ENCODE results near the gene DBNDD1.

The DBNDD1 gene

GRCh38 chr16:89993377-89993776, 25.9 kb downstream of the DBNDD1 start:
- TF ChIP-seq GATA3 (IDR thresholded peaks at IDR 0.05; ENCODE audit: low read depth, low read length) (no peak), GATA2 (IDR thresholded peaks at IDR 0.05; ENCODE audit: low read depth, low read length) (no peak)

GRCh38 chr16:89990799-89991198, 28.5 kb downstream of the DBNDD1 start:
- TF ChIP-seq GATA3 (IDR thresholded peaks at IDR 0.05; ENCODE audit: low read depth, low read length): no peak
- no peak for TF ChIP-seq GATA2 (IDR thresholded peaks at IDR 0.05; ENCODE audit: low read depth, low read length)

DNA sequence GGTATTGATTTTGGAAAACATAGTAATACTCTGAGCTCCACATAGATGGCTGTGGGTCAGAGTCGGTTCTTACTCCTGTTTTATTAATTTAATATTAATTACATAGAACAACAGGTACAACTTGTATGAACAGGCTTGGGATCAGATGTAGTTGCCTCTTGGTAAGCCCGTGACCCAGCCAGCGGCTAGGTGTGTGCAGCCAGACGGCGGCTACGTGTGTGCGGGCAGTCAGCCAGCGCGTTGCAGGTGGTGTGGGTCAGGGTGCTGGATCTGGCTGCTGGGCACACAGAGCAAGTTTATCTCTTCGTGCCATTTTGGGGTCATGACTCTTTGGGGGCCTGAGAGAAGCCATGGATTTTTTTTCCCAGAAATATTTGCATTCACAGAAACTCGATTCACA, 30.3 kb downstream of the DBNDD1 start:
- TF ChIP-seq GATA3 (IDR thresholded peaks at IDR 0.05; ENCODE audit: low read depth, low read length) (no peak), GATA2 (IDR thresholded peaks at IDR 0.05; ENCODE audit: low read depth, low read length) (no peak)

GRCh38 chr16:89987169-89987568, 32.1 kb downstream of the DBNDD1 start:
- TF ChIP-seq GATA3 (IDR thresholded peaks at IDR 0.05; ENCODE audit: low read depth, low read length) (no peak), GATA2 (IDR thresholded peaks at IDR 0.05; ENCODE audit: low read depth, low read length) (no peak)

GRCh38 chr16:89986600-89986999, 32.7 kb downstream of the DBNDD1 start:
- no peak for TF ChIP-seq GATA3 (IDR thresholded peaks at IDR 0.05; ENCODE audit: low read depth, low read length)
- TF ChIP-seq GATA2 (IDR thresholded peaks at IDR 0.05; ENCODE audit: low read depth, low read length): no peak

DNA sequence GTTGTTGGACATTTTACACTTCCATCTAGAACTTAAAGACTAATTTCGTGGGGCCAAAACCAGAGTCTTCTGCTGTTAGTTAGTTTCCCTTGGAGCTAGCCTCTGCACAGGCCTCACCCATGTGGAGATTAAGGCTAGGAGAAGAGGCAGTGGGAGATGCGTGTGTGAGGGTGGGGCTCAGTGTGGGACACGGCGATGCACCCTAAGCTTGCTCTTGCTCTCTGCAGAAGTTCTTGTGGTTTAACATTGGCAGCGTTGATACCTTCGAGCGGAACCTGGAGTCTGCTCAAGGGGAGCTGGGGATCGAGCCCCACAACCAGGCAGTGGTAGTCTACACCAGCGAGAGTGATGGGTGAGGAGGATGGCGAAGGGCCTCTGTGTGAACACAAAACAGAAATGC, 34.0 kb downstream of the DBNDD1 start:
- TF ChIP-seq GATA3 (IDR thresholded peaks at IDR 0.05; ENCODE audit: low read depth, low read length) (no peak), GATA2 (IDR thresholded peaks at IDR 0.05; ENCODE audit: low read depth, low read length) (no peak)

- no peak for TF ChIP-seq GATA3 (IDR thresholded peaks at IDR 0.05; ENCODE audit: low read depth, low read length)
- TF ChIP-seq GATA2 (IDR thresholded peaks at IDR 0.05; ENCODE audit: low read depth, low read length): no peak
These were observed 35.0 kb downstream of the DBNDD1 start for GRCh38 chr16:89984216-89984615.

DNA sequence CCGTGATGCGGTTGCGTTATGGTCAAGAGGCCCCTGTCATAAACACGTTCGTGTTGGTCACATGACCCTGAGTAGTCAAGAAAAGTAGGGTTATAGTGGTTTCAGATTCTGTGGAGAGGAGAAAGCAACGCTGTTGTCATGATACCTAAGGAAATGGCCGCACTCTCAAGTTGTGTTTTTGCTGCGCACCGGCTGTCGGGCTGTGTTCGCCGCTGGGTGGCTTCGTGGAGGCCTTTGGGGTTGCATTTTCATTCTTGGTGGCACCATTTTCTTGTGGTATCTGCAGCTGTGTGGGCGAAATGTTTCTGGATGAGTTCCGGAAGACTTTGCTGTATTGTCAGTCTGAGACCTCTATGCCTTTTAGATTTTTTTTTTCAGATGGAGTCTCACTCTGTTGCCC, 35.7 kb downstream of the DBNDD1 start:
- TF ChIP-seq GATA3 (IDR thresholded peaks at IDR 0.05; ENCODE audit: low read depth, low read length): no peak
- no peak for TF ChIP-seq GATA2 (IDR thresholded peaks at IDR 0.05; ENCODE audit: low read depth, low read length)

- TF ChIP-seq GATA2 (IDR thresholded peaks at IDR 0.05; ENCODE audit: low read depth, low read length): no peak
- no peak for TF ChIP-seq GATA3 (IDR thresholded peaks at IDR 0.05; ENCODE audit: low read depth, low read length)
These were observed 36.9 kb downstream of the DBNDD1 start for GRCh38 chr16:89982318-89982717.

DNA sequence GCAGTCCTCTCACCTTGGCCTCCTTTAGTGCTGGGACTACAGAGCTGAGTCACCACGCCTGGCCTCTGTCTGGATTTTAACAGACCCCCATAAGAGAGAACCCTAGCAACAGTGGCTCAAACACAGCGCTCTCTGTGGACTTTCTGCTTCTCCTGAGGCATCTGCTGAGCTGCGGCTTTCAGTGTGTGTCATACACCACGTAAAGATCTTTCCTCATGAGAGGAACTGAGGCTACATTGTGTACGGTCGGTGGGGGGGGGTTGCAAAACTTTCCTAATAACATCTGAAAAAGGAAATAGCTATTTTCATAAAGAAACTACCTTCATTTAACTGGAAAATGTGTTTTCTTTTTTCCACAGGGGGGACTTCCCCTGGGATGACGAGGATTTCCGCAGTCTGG, 37.8 kb downstream of the DBNDD1 start:
- TF ChIP-seq GATA3 (IDR thresholded peaks at IDR 0.05; ENCODE audit: low read depth, low read length) (no peak), GATA2 (IDR thresholded peaks at IDR 0.05; ENCODE audit: low read depth, low read length) (no peak)

DNA sequence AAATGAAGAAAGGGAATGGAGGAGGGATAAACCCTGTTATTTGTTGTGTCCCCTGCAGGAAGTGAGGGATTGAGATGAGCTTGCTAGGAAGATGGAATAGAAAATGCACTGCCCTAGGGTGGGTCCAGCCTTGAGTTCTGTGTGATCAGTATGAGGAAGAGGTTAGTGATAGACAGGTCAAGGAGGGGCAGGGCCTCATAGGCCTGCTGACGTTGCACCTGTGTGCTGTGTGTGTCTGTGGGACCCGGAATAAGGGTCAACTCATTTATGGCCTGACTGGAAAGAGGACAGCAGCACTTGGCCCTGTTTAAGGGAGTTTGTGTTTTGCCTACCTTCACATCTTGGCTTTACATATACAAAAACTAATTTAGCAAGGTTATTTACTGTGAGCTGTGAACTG, 44.4 kb downstream of the DBNDD1 start:
- TF ChIP-seq GATA3 (IDR thresholded peaks at IDR 0.05; ENCODE audit: low read depth, low read length): no peak
- no peak for TF ChIP-seq GATA2 (IDR thresholded peaks at IDR 0.05; ENCODE audit: low read depth, low read length)

GRCh38 chr16:89973654-89974335, 45.5 kb downstream of the DBNDD1 start:
- TF ChIP-seq GATA2 (IDR thresholded peaks at IDR 0.05; ENCODE audit: low read depth, low read length) (no peak), GATA3 (IDR thresholded peaks at IDR 0.05; ENCODE audit: low read depth, low read length) (no peak)

DNA sequence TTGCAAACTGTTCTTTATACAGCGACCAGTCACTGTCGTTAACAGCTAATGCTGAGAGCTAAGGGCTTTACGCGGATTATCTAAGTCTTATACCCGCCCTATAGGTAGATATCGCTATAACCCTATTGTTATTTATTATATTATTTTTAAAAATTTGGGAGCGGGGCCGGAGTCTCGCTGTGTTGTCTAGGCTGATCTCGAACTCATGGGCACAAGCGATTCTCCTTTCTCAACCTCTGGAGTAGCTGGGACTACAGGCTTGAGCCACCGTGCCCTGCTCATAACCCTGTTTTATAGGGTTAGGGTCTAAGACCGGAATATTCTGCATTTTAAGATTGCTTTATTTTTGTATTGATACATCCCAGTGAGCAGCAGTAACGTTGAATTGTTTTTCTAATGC, 46.0 kb downstream of the DBNDD1 start:
- no peak for TF ChIP-seq GATA3 (IDR thresholded peaks at IDR 0.05; ENCODE audit: low read depth, low read length)
- no peak for TF ChIP-seq GATA2 (IDR thresholded peaks at IDR 0.05; ENCODE audit: low read depth, low read length)

GRCh38 chr16:89972244-89973234, 46.7 kb downstream of the DBNDD1 start:
- TF ChIP-seq GATA3 (IDR thresholded peaks at IDR 0.05; ENCODE audit: low read depth, low read length) (no peak), GATA2 (IDR thresholded peaks at IDR 0.05; ENCODE audit: low read depth, low read length) (no peak)

Measured in SH-SY5Y (cell line).